HCT116 (cell line): ENCODE measurements around the gene ESD. TPM values are rescaled to one million over a fixed set of nuclear protein-coding genes. Genes with fewer than 3 reads are reported as not detected.

Experiments
- ATAC-seq: fragments of 200-7000 bp; cut with Tn5 transposase; 2 replicates; pipeline ENCODE4 v1.9.1; 2020; ENCODE audit warnings: mild to moderate bottlenecking, moderate library complexity
- BruUV-seq: library from RNA; stranded (reverse); fragments of 400-500 nt; replicated peaks from 2 replicates; lab custom pipeline; 2021; lab: Mats Ljungman, UMichigan
- CTCF ChIA-PET: fragments of 300-600 bp; sonication (Branson Sonifier 250); formaldehyde crosslinking; loops from one replicate; lab custom pipeline; 2021; ENCODE audit warnings: antibody characterized with exemption; lab: Charles Lee
- POLR2A ChIA-PET: fragments of 300-600, 350-600 bp; sonication (Branson Sonifier 250); formaldehyde crosslinking; loops from one replicate; lab custom pipeline; 2021; ENCODE audit warnings: antibody characterized with exemption; lab: Charles Lee
- RAD21 ChIA-PET, 2 experiments: fragments of 300-600 bp; sonication (Branson Sonifier 250); formaldehyde crosslinking; loops; one replicate each; lab custom pipeline; 2023; ENCODE audit warnings: low total read pairs in 2 of 2; ENCODE audit not compliant: uncharacterized antibody in 2 of 2, unreplicated experiment in 2 of 2, low non-redundant PET in 1 of 2; lab: Charles Lee
- DNase-seq: peaks from one replicate; pipeline ENCODE4 v3.0.0-alpha.2; 2010; ENCODE audit warnings: low read depth, low spot score
- H2AFZ ChIP-seq: fragments of 200-600 bp; shearing (Covaris generic), sonication (generic); 2 replicates; pipeline ENCODE4 v1.6.1; 2017; ENCODE audit warnings: low read depth, mixed run types, mixed read lengths, antibody characterized with exemption, low read length; ENCODE audit not compliant: poor library complexity, severe bottlenecking
- H3K27ac ChIP-seq: 2 replicates; pipeline ENCODE4 v1.5.1; 2012; ENCODE audit warnings: low read depth, low read length
- H3K27me3 ChIP-seq: fragments of 200-600 bp; sonication (generic); 2 replicates; pipeline ENCODE4 v1.6.1; 2016; ENCODE audit warnings: mixed run types, low read length, mixed read lengths; ENCODE audit not compliant: insufficient read depth
- H3K36me3 ChIP-seq, 2 experiments: fragments of 200-500 bp in 1 of 2; fragments of 200-600 bp in 1 of 2; sonication (Bioruptor generic) in 1 of 2; sonication (generic) in 1 of 2; 2 replicates each; pipeline versions ENCODE4 v1.5.1 to v1.6.1; 2014 to 2016; ENCODE audit warnings: low read length in 2 of 2, inconsistent platforms in 1 of 2, mixed read lengths in 1 of 2, mixed run types in 1 of 2; ENCODE audit not compliant: insufficient read depth in 2 of 2, control insufficient read depth in 1 of 2
- H3K4me1 ChIP-seq, 2 experiments: fragments of 200-600 bp in 1 of 2; sonication (generic) in 1 of 2; 2 replicates each; pipeline versions ENCODE4 v1.5.1 to v1.6.1; 2012 to 2017; ENCODE audit warnings: low read length in 2 of 2, inconsistent platforms in 1 of 2, mild to moderate bottlenecking in 1 of 2, mixed read lengths in 1 of 2, mixed run types in 1 of 2, moderate library complexity in 1 of 2; ENCODE audit not compliant: insufficient read depth in 2 of 2, control insufficient read depth in 1 of 2
- H3K4me2 ChIP-seq: fragments of 200-600 bp; sonication (generic); 2 replicates; pipeline ENCODE4 v1.6.1; 2017; ENCODE audit warnings: mixed run types, low read length, mixed read lengths
- H3K4me3 ChIP-seq, 2 experiments: fragments of 200-600 bp in 1 of 2; sonication (generic) in 1 of 2; replicated peaks in 1 of 2; 2 replicates each; pipeline ENCODE4 v1.5.1; 2011 to 2016; ENCODE audit warnings: low read length in 2 of 2, control low read depth in 1 of 2, low read depth in 1 of 2, mild to moderate bottlenecking in 1 of 2, mixed read lengths in 1 of 2, mixed run types in 1 of 2
- H3K79me2 ChIP-seq: fragments of 200-600 bp; sonication (generic); 2 replicates; pipeline ENCODE4 v1.6.1; 2017; ENCODE audit warnings: mild to moderate bottlenecking, mixed run types, low read length, moderate library complexity, mixed read lengths; ENCODE audit not compliant: insufficient read depth
- H3K9ac ChIP-seq: fragments of 200-600 bp; sonication (generic); 2 replicates; pipeline ENCODE4 v1.6.1; 2016; ENCODE audit warnings: low read length, mixed read lengths
- H3K9me2 ChIP-seq: fragments of 200-600 bp; sonication (generic), shearing (Covaris generic); 2 replicates; pipeline ENCODE4 v1.6.1; 2017; ENCODE audit warnings: mixed run types, mild to moderate bottlenecking, moderate library complexity; ENCODE audit not compliant: insufficient read depth
- H3K9me3 ChIP-seq, 2 experiments: fragments of 200-500 bp in 1 of 2; fragments of 200-600 bp in 1 of 2; sonication (Bioruptor generic) in 1 of 2; sonication (generic) in 1 of 2; 2 replicates each; pipeline ENCODE4 v1.6.1; 2014 to 2017; ENCODE audit warnings: low read length in 2 of 2, mixed read lengths in 2 of 2, inconsistent platforms in 1 of 2, low read depth in 1 of 2, mild to moderate bottlenecking in 1 of 2, mixed run types in 1 of 2, moderate library complexity in 1 of 2; ENCODE audit not compliant: control insufficient read depth in 1 of 2, insufficient read depth in 1 of 2
- H4K20me1 ChIP-seq: fragments of 200-600 bp; sonication (generic), shearing (Covaris generic); 2 replicates; pipeline ENCODE4 v1.6.1; 2017; ENCODE audit warnings: mixed run types, mild to moderate bottlenecking, moderate library complexity; ENCODE audit not compliant: insufficient read depth
- ATF3 ChIP-seq: IDR thresholded peaks from 2 replicates; pipeline ENCODE4 v1.6.1; 2012
- CBX3 ChIP-seq: IDR thresholded peaks from 2 replicates; pipeline ENCODE4 v1.6.1; 2012; ENCODE audit warnings: low read depth
- ELF1 ChIP-seq: IDR thresholded peaks from 2 replicates; pipeline ENCODE4 v1.6.1; 2012; ENCODE audit warnings: low read depth, borderline replicate concordance
- EZH2phosphoT487 ChIP-seq: fragments of 200-600 bp; IDR thresholded peaks from 2 replicates; pipeline ENCODE4 v1.6.1; 2018; ENCODE audit warnings: antibody characterized with exemption, borderline replicate concordance
- JUND ChIP-seq: IDR thresholded peaks from 2 replicates; pipeline ENCODE4 v1.6.1; 2012
- POLR2A ChIP-seq: IDR thresholded peaks from 2 replicates; pipeline ENCODE4 v1.7.0; 2011; ENCODE audit warnings: borderline replicate concordance; ENCODE audit not compliant: insufficient read depth, insufficient read length; ENCODE audit errors: extremely low read depth
- SRF ChIP-seq: IDR thresholded peaks from 2 replicates; pipeline ENCODE4 v1.6.1; 2012; ENCODE audit warnings: low read depth
- TCF7L2 ChIP-seq: IDR thresholded peaks from 2 replicates; pipeline ENCODE4 v1.7.0; 2011; ENCODE audit warnings: borderline replicate concordance, inconsistent platforms; ENCODE audit not compliant: insufficient read depth, insufficient read length; ENCODE audit errors: extremely low read depth
- YY1 ChIP-seq: IDR thresholded peaks from 2 replicates; pipeline ENCODE4 v1.6.1; 2011; ENCODE audit warnings: low read length, low read depth, moderate library complexity, mild to moderate bottlenecking; ENCODE audit not compliant: insufficient replicate concordance; ENCODE audit errors: extremely low read depth
- intact Hi-C: fragments of 100-400 bp; cut with micrococcal nuclease; formaldehyde crosslinking; loops from 2 replicates; pipeline ENCODE4 v1.10.0; 2022
- total RNA-seq: library from RNA; stranded (reverse); gene quantifications from one replicate; pipeline ENCODE4 v1.2.1, GENCODE V29; 2021; ENCODE audit not compliant: unreplicated experiment
- TF ChIP-seq, protein P1 (sequence below): IDR thresholded peaks from 2 replicates; pipeline ENCODE4 v1.6.1; 2011; ENCODE audit warnings: mild to moderate bottlenecking, low read length, moderate library complexity; ENCODE audit not compliant: insufficient replicate concordance; ENCODE audit errors: extremely low read depth
- TF ChIP-seq, protein P2 (sequence below): IDR thresholded peaks from 2 replicates; pipeline ENCODE4 v1.6.1; 2012; ENCODE audit warnings: low read depth

ESD gene
- total RNA-seq, 1 experiment from 2014 or later: 111 TPM

DNA sequence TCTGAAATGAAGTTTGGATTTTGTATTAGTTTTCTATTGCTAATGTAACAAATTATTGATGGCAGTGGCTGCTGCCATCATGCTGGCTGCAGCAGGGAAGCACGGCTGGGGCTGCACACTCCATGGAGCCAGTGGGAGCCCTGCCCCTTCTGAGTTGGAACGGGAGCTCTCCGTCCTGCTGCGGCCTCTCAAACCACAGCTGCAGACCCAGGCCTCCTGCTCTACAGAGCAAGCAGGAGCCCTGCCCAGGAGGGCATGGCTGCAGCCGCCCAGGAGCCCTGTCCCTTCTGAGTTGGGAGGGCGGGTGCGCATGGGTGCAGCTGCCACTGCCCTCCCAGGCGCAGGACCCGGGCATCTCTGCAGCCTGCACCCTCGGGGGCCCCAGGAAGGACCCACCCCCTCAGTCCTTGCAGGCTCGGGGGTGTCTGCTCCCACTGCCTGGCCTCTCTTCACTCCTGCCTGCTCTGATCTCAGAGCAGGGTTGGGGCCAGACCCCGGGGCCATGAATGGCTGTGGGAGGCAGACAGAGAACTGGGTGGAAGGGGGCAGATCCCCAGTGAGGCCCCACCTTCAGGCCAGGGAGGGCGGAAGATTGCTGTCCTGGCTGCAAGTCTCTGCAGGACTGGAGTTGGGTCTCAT is 21.0 kb upstream of the ESD start:
- no peaks in the 10 kb centered on the region for H4K20me1 ChIP-seq
- H3K4me2 ChIP-seq: no peak overlapping the region
- POLR2A ChIA-PET: no interaction called here
- BruUV-seq: no TSS peak
- H3K9ac ChIP-seq: no peak overlapping the region
- H3K27me3 ChIP-seq: no peaks in the 10 kb centered on the region
- DNase-seq (no peak), ATAC-seq (no peak)
- CTCF ChIA-PET: no interaction called here
- H3K27ac ChIP-seq: no peak overlapping the region
- no peaks in the 10 kb centered on the region for H3K4me1 ChIP-seq
- no peaks in the 10 kb centered on the region for H3K9me2 ChIP-seq
- H3K79me2 ChIP-seq: no peaks in the 10 kb centered on the region
- no peaks in the 10 kb centered on the region for H3K36me3 ChIP-seq
- TF ChIP-seq, protein P1, sequence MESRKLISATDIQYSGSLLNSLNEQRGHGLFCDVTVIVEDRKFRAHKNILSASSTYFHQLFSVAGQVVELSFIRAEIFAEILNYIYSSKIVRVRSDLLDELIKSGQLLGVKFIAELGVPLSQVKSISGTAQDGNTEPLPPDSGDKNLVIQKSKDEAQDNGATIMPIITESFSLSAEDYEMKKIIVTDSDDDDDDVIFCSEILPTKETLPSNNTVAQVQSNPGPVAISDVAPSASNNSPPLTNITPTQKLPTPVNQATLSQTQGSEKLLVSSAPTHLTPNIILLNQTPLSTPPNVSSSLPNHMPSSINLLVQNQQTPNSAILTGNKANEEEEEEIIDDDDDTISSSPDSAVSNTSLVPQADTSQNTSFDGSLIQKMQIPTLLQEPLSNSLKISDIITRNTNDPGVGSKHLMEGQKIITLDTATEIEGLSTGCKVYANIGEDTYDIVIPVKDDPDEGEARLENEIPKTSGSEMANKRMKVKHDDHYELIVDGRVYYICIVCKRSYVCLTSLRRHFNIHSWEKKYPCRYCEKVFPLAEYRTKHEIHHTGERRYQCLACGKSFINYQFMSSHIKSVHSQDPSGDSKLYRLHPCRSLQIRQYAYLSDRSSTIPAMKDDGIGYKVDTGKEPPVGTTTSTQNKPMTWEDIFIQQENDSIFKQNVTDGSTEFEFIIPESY: no peak
- TF ChIP-seq POLR2A: no peak
- no peak for TF ChIP-seq YY1
- TF ChIP-seq, protein P2, sequence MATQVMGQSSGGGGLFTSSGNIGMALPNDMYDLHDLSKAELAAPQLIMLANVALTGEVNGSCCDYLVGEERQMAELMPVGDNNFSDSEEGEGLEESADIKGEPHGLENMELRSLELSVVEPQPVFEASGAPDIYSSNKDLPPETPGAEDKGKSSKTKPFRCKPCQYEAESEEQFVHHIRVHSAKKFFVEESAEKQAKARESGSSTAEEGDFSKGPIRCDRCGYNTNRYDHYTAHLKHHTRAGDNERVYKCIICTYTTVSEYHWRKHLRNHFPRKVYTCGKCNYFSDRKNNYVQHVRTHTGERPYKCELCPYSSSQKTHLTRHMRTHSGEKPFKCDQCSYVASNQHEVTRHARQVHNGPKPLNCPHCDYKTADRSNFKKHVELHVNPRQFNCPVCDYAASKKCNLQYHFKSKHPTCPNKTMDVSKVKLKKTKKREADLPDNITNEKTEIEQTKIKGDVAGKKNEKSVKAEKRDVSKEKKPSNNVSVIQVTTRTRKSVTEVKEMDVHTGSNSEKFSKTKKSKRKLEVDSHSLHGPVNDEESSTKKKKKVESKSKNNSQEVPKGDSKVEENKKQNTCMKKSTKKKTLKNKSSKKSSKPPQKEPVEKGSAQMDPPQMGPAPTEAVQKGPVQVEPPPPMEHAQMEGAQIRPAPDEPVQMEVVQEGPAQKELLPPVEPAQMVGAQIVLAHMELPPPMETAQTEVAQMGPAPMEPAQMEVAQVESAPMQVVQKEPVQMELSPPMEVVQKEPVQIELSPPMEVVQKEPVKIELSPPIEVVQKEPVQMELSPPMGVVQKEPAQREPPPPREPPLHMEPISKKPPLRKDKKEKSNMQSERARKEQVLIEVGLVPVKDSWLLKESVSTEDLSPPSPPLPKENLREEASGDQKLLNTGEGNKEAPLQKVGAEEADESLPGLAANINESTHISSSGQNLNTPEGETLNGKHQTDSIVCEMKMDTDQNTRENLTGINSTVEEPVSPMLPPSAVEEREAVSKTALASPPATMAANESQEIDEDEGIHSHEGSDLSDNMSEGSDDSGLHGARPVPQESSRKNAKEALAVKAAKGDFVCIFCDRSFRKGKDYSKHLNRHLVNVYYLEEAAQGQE: no peak
- no peak for TF ChIP-seq SRF
- TF ChIP-seq CBX3: no peak
- no peak for TF ChIP-seq JUND
- TF ChIP-seq ATF3: no peak
- no peak for TF ChIP-seq TCF7L2
- TF ChIP-seq ELF1: no peak
- no peak for TF ChIP-seq EZH2phosphoT487
- no peak overlapping the region for H2AFZ ChIP-seq
- H3K9me3 ChIP-seq: no peaks in the 10 kb centered on the region
- H3K4me3 ChIP-seq: no peak overlapping the region
- RAD21 ChIA-PET: no interaction called here
- intact Hi-C loops: no loop called here
